Neural progenitor cell (in vitro differentiated cells): ENCODE measurements around the gene TMEM239. TPM values are rescaled to one million over a fixed set of nuclear protein-coding genes. Genes with fewer than 3 reads are reported as not detected.

Experiments
- DNase-seq: peaks from one replicate; pipeline ENCODE4 v3.0.0-alpha.2; 2016; ENCODE audit warnings: low spot score
- H2AFZ ChIP-seq: fragments of 200-600 bp; sonication (generic); replicated peaks from 2 replicates; pipeline ENCODE4 v1.6.1; 2016; ENCODE audit warnings: antibody characterized with exemption
- H3F3A ChIP-seq: fragments of 200-600 bp; sonication (generic); 2 replicates; pipeline ENCODE4 v1.6.1; 2016; ENCODE audit warnings: antibody characterized with exemption, low read depth
- H3K27ac ChIP-seq: fragments of 200-600 bp; sonication (generic); 2 replicates; pipeline ENCODE4 v1.5.1; 2016; ENCODE audit warnings: mild to moderate bottlenecking
- H3K27me3 ChIP-seq: fragments of 200-600 bp; sonication (generic); 2 replicates; pipeline ENCODE4 v1.6.1; 2016; ENCODE audit warnings: mild to moderate bottlenecking, moderate library complexity
- H3K36me3 ChIP-seq: fragments of 200-600 bp; sonication (generic); 2 replicates; pipeline ENCODE4 v1.5.1; 2016
- H3K4me1 ChIP-seq: fragments of 200-600 bp; sonication (generic); 2 replicates; pipeline ENCODE4 v1.6.1; 2016; ENCODE audit warnings: mixed run types
- H3K4me2 ChIP-seq: fragments of 200-600 bp; sonication (generic); 2 replicates; pipeline ENCODE4 v1.6.1; 2016
- H3K4me3 ChIP-seq: fragments of 200-600 bp; sonication (generic); 2 replicates; pipeline ENCODE4 v1.5.1; 2016
- H3K79me2 ChIP-seq: fragments of 200-600 bp; sonication (generic); 2 replicates; pipeline ENCODE4 v1.6.1; 2016; ENCODE audit warnings: low read depth
- H3K9ac ChIP-seq: fragments of 200-600 bp; sonication (generic); 2 replicates; pipeline ENCODE4 v1.6.1; 2016
- H3K9me3 ChIP-seq: fragments of 200-600 bp; sonication (generic); 2 replicates; pipeline ENCODE4 v1.5.1; 2016; ENCODE audit warnings: low read depth
- H4K20me1 ChIP-seq: fragments of 200-600 bp; sonication (generic); 2 replicates; pipeline ENCODE4 v1.6.1; 2016; ENCODE audit warnings: low read depth
- H3K27ac Mint-ChIP-seq: 3 replicates; pipeline ENCODE4 v1.8.0; 2021; ENCODE audit warnings: mixed read lengths
- H3K27me3 Mint-ChIP-seq: 2 replicates; pipeline ENCODE4 v1.8.0; 2022; ENCODE audit warnings: low read depth, mild to moderate bottlenecking, inconsistent platforms, moderate library complexity, mixed read lengths; ENCODE audit not compliant: insufficient read depth
- H3K36me3 Mint-ChIP-seq: 3 replicates; pipeline ENCODE4 v1.8.0; 2021; ENCODE audit warnings: mixed read lengths
- H3K4me1 Mint-ChIP-seq: 3 replicates; pipeline ENCODE4 v1.8.0; 2021; ENCODE audit warnings: mixed read lengths
- H3K4me3 Mint-ChIP-seq: 3 replicates; pipeline ENCODE4 v1.8.0; 2021; ENCODE audit warnings: mild to moderate bottlenecking, moderate library complexity, mixed read lengths
- H3K9me3 Mint-ChIP-seq: 3 replicates; pipeline ENCODE4 v1.8.0; 2020; ENCODE audit warnings: mixed read lengths
- CTCF ChIP-seq: fragments of 200-600 bp; sonication (generic); IDR thresholded peaks from 2 replicates; pipeline ENCODE4 v1.5.1; 2017; ENCODE audit warnings: antibody characterized with exemption, mild to moderate bottlenecking
- EZH2 ChIP-seq: fragments of 200-600 bp; sonication (generic); IDR thresholded peaks from 2 replicates; pipeline ENCODE4 v1.6.1; 2017; ENCODE audit warnings: antibody characterized with exemption, mild to moderate bottlenecking, moderate library complexity
- EZH2phosphoT487 ChIP-seq: fragments of 200-600 bp; sonication (generic); IDR thresholded peaks from 2 replicates; pipeline ENCODE4 v1.6.1; 2017; ENCODE audit warnings: antibody characterized with exemption
- total RNA-seq: library from RNA; depleted of rRNA; stranded (reverse); fragments of >200 nt; gene quantifications from 2 replicates; pipeline ENCODE4 v1.2.3, GENCODE V29; 2015; ENCODE audit warnings: low replicate concordance

Gene TMEM239
- total RNA-seq, 1 donor from 2014 or later: not detected

GRCh38 chr20:2846698-2847097 is 30.5 kb downstream of the TMEM239 start:
- H3K36me3 ChIP-seq: no peaks in the 10 kb centered on the region
- Mint-ChIP-seq H3K4me1 (no peaks in the 10 kb centered on the region), H3K4me3 (no peak overlapping the region), H3K27ac (no peak overlapping the region), H3K36me3 (peaks cover 2% of the 10 kb centered on the region), H3K9me3 (no peaks in the 10 kb centered on the region), H3K27me3 (no peaks in the 10 kb centered on the region)
- H3F3A ChIP-seq: peaks cover under 1% of the 10 kb centered on the region
- TF ChIP-seq EZH2phosphoT487 (no peak), CTCF (no peak), EZH2 (no peak)
- no peak overlapping the region for H2AFZ ChIP-seq
- H3K27ac ChIP-seq: no peak overlapping the region
- no peak overlapping the region for H3K4me3 ChIP-seq
- no peak for DNase-seq
- H4K20me1 ChIP-seq: no peaks in the 10 kb centered on the region
- no peaks in the 10 kb centered on the region for H3K9me3 ChIP-seq
- H3K4me2 ChIP-seq: no peak overlapping the region
- H3K27me3 ChIP-seq: no peaks in the 10 kb centered on the region
- H3K4me1 ChIP-seq: no peaks in the 10 kb centered on the region
- no peak overlapping the region for H3K9ac ChIP-seq
- no peaks in the 10 kb centered on the region for H3K79me2 ChIP-seq

GRCh38 chr20:2847802-2848201 is 31.6 kb downstream of the TMEM239 start:
- Mint-ChIP-seq H3K4me3 (no peak overlapping the region), H3K36me3 (peaks cover 2% of the 10 kb centered on the region), H3K27ac (no peak overlapping the region), H3K9me3 (no peaks in the 10 kb centered on the region), H3K27me3 (no peaks in the 10 kb centered on the region), H3K4me1 (peaks cover 6% of the 10 kb centered on the region)
- H3F3A ChIP-seq: peaks cover 4% of the 10 kb centered on the region
- no peak overlapping the region for H2AFZ ChIP-seq
- H3K79me2 ChIP-seq: no peaks in the 10 kb centered on the region
- H3K9me3 ChIP-seq: no peaks in the 10 kb centered on the region
- no peak overlapping the region for H3K9ac ChIP-seq
- no peaks in the 10 kb centered on the region for H3K4me1 ChIP-seq
- no peak overlapping the region for H3K4me2 ChIP-seq
- H3K36me3 ChIP-seq: no peaks in the 10 kb centered on the region
- no peak overlapping the region for H3K27ac ChIP-seq
- no peak for DNase-seq
- TF ChIP-seq EZH2 (no peak), CTCF (no peak), EZH2phosphoT487 (no peak)
- H4K20me1 ChIP-seq: no peaks in the 10 kb centered on the region
- no peaks in the 10 kb centered on the region for H3K27me3 ChIP-seq
- H3K4me3 ChIP-seq: no peak overlapping the region

GRCh38 chr20:2849529-2849928 is 33.4 kb downstream of the TMEM239 start:
- Histone ChIP-seq H3K79me2 (no peaks in the 10 kb centered on the region), H3K4me1 (no peaks in the 10 kb centered on the region), H3K4me2 (no peak overlapping the region), H3K4me3 (no peak overlapping the region), H3K27me3 (no peaks in the 10 kb centered on the region), H3K9ac (no peak overlapping the region), H3K9me3 (no peaks in the 10 kb centered on the region), H3F3A (peaks cover 4% of the 10 kb centered on the region), H3K27ac (no peak overlapping the region), H2AFZ (no peak overlapping the region), H4K20me1 (no peaks in the 10 kb centered on the region), H3K36me3 (no peaks in the 10 kb centered on the region)
- no peaks in the 10 kb centered on the region for H3K27me3 Mint-ChIP-seq
- H3K36me3 Mint-ChIP-seq: peaks cover 2% of the 10 kb centered on the region
- H3K9me3 Mint-ChIP-seq: no peaks in the 10 kb centered on the region
- H3K4me1 Mint-ChIP-seq: peaks cover 6% of the 10 kb centered on the region
- H3K27ac Mint-ChIP-seq: no peak overlapping the region
- TF ChIP-seq CTCF: no peak
- DNase-seq: no peak
- no peak overlapping the region for H3K4me3 Mint-ChIP-seq

- Histone ChIP-seq H3K4me2 (no peak overlapping the region), H3F3A (peaks cover 4% of the 10 kb centered on the region), H3K79me2 (no peaks in the 10 kb centered on the region), H3K27me3 (no peaks in the 10 kb centered on the region), H3K9me3 (no peaks in the 10 kb centered on the region), H3K27ac (no peak overlapping the region), H3K36me3 (no peaks in the 10 kb centered on the region), H2AFZ (no peak overlapping the region), H3K9ac (no peak overlapping the region), H3K4me3 (no peak overlapping the region), H4K20me1 (no peaks in the 10 kb centered on the region), H3K4me1 (no peaks in the 10 kb centered on the region)
- Mint-ChIP-seq H3K9me3 (no peaks in the 10 kb centered on the region), H3K36me3 (peaks cover 2% of the 10 kb centered on the region), H3K27me3 (no peaks in the 10 kb centered on the region), H3K27ac (no peak overlapping the region), H3K4me1 (peaks cover 6% of the 10 kb centered on the region), H3K4me3 (no peak overlapping the region)
- no peak for DNase-seq
- no peak for TF ChIP-seq EZH2phosphoT487
Measured at GRCh38 chr20:2851086-2851485, 34.9 kb downstream of the TMEM239 start.
